HG03442 (cell line): Measurements from ENCODE around the gene PTCD2.
"Not testable (repeated sequence)": the region's sequence is repeated elsewhere in the genome, so short reads cannot be mapped to it uniquely, and the experiment has no call there.

Experiments
- ATAC-seq: cut with Tn5 transposase; IDR thresholded peaks from one replicate; pipeline ENCODE4 v1.9.1; 2021; ENCODE audit warnings: mild to moderate bottlenecking, moderate library complexity; ENCODE audit not compliant: unreplicated experiment

PTCD2 gene

GRCh38 chr5:72295539-72295938, 24.6 kb upstream of the PTCD2 start:
- no peak for ATAC-seq

- no peak for ATAC-seq
Observed at GRCh38 chr5:72296256-72296655, 23.9 kb upstream of the PTCD2 start.

GRCh38 chr5:72298136-72298535, 22.0 kb upstream of the PTCD2 start:
- not testable (repeated sequence) for ATAC-seq

- no peak for ATAC-seq
Observed at GRCh38 chr5:72298711-72299110, 21.5 kb upstream of the PTCD2 start.

- no peak for ATAC-seq
Observed at GRCh38 chr5:72300590-72301339, 19.4 kb upstream of the PTCD2 start.

- peak; percentile 62 for ATAC-seq
Observed at GRCh38 chr5:72301557-72301956, 18.6 kb upstream of the PTCD2 start.

GRCh38 chr5:72302171-72302570, 18.0 kb upstream of the PTCD2 start:
- ATAC-seq, result no peak

GRCh38 chr5:72305194-72306142, 14.7 kb upstream of the PTCD2 start:
- no peak for ATAC-seq

GRCh38 chr5:72307573-72307967, 12.6 kb upstream of the PTCD2 start:
- ATAC-seq, result no peak

GRCh38 chr5:72307968-72308852, 12.0 kb upstream of the PTCD2 start:
- ATAC-seq, result peak; percentile 90

- no peak for ATAC-seq
Observed at GRCh38 chr5:72308853-72309191, 11.4 kb upstream of the PTCD2 start.

GRCh38 chr5:72313141-72313540, 7.0 kb upstream of the PTCD2 start:
- ATAC-seq, result no peak

- no peak for ATAC-seq
Observed at GRCh38 chr5:72314571-72315172, 5.5 kb upstream of the PTCD2 start.

- not testable (repeated sequence) for ATAC-seq
Observed at GRCh38 chr5:72319435-72319975, 668 bp upstream of the PTCD2 start.

GRCh38 chr5:72324189-72324825, 4.1 kb downstream of the PTCD2 start:
- no peak for ATAC-seq

GRCh38 chr5:72325566-72326305, 5.6 kb downstream of the PTCD2 start:
- ATAC-seq, result no peak

- ATAC-seq, result no peak
Observed at GRCh38 chr5:72326306-72326649, 6.1 kb downstream of the PTCD2 start.

- no peak for ATAC-seq
Observed at GRCh38 chr5:72328172-72328571, 8.0 kb downstream of the PTCD2 start.

- ATAC-seq, result no peak
Observed at GRCh38 chr5:72330712-72331111, 10.5 kb downstream of the PTCD2 start.
